Measurements from ENCODE around the gene ZBTB47. TPM values are rescaled to one million over a fixed set of nuclear protein-coding genes. Genes with fewer than 3 reads are reported as not detected.

Gene ZBTB47
- total and polyA plus RNA-seq, 2 experiments from 2014 or later = 0.48 to 2.8 TPM

DNA sequence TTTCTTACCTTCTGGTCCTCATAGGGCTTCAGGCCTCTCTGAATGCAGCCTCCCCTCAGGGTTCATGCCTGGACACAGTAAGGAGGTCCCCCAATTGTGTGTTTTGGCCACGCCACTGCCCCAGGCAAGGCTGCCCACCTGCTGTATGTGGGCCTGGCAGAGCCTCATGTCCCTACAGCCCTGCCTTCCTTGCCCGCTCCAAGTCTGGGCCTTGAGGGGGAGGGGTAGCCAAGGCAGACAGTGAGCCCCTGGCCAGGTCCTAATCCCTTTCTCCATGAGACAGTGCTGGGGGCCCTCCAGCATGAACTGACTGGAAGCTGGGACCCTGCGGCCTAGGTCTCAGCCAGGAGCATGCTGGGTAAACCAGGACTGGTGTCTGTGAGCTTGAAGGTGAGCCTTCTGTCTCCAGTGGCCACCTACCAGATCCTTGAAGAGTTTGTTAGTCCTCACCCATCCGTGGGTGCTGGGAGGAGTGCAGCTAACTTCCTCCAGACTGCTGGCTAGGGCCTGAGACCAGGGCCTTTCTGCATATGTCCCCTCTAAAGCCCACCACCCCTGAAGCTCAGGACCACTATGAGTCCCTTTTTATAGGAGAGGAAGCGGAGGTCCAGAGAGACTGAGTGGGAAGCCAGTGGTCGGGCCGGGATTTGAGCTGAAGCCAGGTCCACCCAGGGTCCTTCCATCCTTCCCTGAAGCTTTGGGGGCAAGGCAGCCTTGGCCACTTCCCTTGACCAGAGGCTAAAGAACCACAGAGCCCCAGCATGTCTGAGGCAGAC, 8.7 kb downstream of the ZBTB47 start:
- peaks cover 5% of the 10 kb centered on the region; the same call in 2 of the 3 replicates for H3K36me3 Mint-ChIP-seq (ENCODE audit: low read depth)
- Histone ChIP-seq H3K79me2 (replicated peaks; ENCODE audit: insufficient read depth) (no peaks in the 10 kb centered on the region), H3F3A (replicated peaks; ENCODE audit: low read depth) (no peaks in the 10 kb centered on the region), H3K9me2 (ENCODE audit: insufficient read depth) (no peaks in the 10 kb centered on the region), H3K4me1 (ENCODE audit: insufficient read depth) (no peaks in the 10 kb centered on the region), H2AFZ (no peak overlapping the region), H3K4me3 (no peak overlapping the region), H3K36me3 (ENCODE audit: insufficient read depth) (no peaks in the 10 kb centered on the region), H3K27me3 (ENCODE audit: insufficient read depth) (no peaks in the 10 kb centered on the region), H4K20me1 (replicated peaks; ENCODE audit: insufficient read depth) (no peaks in the 10 kb centered on the region), H3K4me2 (no peak overlapping the region), H3K27ac (ENCODE audit: low read depth) (no peak overlapping the region)
- H3K4me3 Mint-ChIP-seq = no peak overlapping the region
- ATAC-seq (no peak), DNase-seq (ENCODE audit: low spot score) (no peak)
- no peaks in the 10 kb centered on the region for H3K9me3 Mint-ChIP-seq
- TF ChIP-seq STAT1 (IDR thresholded peaks at IDR 0.05; ENCODE audit: unreplicated experiment) (no peak), POLR2AphosphoS5 (IDR thresholded peaks at IDR 0.05; ENCODE audit: low read depth) (no peak), NANOG (IDR thresholded peaks at IDR 0.05; ENCODE audit: borderline replicate concordance) (no peak), EZH2phosphoT487 (IDR thresholded peaks at IDR 0.05; ENCODE audit: unreplicated experiment) (no peak), ZNF331 (CRISPR knock-in tag; IDR thresholded peaks at IDR 0.05; ENCODE audit: low read depth) (no peak), CREB1 (CRISPR knock-in tag; IDR thresholded peaks at IDR 0.05; ENCODE audit: low read depth) (no peak), EZH2 (IDR thresholded peaks at IDR 0.05; ENCODE audit: low read depth, unreplicated experiment) (no peak), JUNB (IDR thresholded peaks at IDR 0.05; ENCODE audit: unreplicated experiment) (no peak), ZNF114 (CRISPR knock-in tag; IDR thresholded peaks at IDR 0.05) (no peak)
- TF ChIP-seq, protein P1, sequence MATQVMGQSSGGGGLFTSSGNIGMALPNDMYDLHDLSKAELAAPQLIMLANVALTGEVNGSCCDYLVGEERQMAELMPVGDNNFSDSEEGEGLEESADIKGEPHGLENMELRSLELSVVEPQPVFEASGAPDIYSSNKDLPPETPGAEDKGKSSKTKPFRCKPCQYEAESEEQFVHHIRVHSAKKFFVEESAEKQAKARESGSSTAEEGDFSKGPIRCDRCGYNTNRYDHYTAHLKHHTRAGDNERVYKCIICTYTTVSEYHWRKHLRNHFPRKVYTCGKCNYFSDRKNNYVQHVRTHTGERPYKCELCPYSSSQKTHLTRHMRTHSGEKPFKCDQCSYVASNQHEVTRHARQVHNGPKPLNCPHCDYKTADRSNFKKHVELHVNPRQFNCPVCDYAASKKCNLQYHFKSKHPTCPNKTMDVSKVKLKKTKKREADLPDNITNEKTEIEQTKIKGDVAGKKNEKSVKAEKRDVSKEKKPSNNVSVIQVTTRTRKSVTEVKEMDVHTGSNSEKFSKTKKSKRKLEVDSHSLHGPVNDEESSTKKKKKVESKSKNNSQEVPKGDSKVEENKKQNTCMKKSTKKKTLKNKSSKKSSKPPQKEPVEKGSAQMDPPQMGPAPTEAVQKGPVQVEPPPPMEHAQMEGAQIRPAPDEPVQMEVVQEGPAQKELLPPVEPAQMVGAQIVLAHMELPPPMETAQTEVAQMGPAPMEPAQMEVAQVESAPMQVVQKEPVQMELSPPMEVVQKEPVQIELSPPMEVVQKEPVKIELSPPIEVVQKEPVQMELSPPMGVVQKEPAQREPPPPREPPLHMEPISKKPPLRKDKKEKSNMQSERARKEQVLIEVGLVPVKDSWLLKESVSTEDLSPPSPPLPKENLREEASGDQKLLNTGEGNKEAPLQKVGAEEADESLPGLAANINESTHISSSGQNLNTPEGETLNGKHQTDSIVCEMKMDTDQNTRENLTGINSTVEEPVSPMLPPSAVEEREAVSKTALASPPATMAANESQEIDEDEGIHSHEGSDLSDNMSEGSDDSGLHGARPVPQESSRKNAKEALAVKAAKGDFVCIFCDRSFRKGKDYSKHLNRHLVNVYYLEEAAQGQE (IDR thresholded peaks at IDR 0.05; ENCODE audit: unreplicated experiment) = no peak
- TF ChIP-seq, protein P2, sequence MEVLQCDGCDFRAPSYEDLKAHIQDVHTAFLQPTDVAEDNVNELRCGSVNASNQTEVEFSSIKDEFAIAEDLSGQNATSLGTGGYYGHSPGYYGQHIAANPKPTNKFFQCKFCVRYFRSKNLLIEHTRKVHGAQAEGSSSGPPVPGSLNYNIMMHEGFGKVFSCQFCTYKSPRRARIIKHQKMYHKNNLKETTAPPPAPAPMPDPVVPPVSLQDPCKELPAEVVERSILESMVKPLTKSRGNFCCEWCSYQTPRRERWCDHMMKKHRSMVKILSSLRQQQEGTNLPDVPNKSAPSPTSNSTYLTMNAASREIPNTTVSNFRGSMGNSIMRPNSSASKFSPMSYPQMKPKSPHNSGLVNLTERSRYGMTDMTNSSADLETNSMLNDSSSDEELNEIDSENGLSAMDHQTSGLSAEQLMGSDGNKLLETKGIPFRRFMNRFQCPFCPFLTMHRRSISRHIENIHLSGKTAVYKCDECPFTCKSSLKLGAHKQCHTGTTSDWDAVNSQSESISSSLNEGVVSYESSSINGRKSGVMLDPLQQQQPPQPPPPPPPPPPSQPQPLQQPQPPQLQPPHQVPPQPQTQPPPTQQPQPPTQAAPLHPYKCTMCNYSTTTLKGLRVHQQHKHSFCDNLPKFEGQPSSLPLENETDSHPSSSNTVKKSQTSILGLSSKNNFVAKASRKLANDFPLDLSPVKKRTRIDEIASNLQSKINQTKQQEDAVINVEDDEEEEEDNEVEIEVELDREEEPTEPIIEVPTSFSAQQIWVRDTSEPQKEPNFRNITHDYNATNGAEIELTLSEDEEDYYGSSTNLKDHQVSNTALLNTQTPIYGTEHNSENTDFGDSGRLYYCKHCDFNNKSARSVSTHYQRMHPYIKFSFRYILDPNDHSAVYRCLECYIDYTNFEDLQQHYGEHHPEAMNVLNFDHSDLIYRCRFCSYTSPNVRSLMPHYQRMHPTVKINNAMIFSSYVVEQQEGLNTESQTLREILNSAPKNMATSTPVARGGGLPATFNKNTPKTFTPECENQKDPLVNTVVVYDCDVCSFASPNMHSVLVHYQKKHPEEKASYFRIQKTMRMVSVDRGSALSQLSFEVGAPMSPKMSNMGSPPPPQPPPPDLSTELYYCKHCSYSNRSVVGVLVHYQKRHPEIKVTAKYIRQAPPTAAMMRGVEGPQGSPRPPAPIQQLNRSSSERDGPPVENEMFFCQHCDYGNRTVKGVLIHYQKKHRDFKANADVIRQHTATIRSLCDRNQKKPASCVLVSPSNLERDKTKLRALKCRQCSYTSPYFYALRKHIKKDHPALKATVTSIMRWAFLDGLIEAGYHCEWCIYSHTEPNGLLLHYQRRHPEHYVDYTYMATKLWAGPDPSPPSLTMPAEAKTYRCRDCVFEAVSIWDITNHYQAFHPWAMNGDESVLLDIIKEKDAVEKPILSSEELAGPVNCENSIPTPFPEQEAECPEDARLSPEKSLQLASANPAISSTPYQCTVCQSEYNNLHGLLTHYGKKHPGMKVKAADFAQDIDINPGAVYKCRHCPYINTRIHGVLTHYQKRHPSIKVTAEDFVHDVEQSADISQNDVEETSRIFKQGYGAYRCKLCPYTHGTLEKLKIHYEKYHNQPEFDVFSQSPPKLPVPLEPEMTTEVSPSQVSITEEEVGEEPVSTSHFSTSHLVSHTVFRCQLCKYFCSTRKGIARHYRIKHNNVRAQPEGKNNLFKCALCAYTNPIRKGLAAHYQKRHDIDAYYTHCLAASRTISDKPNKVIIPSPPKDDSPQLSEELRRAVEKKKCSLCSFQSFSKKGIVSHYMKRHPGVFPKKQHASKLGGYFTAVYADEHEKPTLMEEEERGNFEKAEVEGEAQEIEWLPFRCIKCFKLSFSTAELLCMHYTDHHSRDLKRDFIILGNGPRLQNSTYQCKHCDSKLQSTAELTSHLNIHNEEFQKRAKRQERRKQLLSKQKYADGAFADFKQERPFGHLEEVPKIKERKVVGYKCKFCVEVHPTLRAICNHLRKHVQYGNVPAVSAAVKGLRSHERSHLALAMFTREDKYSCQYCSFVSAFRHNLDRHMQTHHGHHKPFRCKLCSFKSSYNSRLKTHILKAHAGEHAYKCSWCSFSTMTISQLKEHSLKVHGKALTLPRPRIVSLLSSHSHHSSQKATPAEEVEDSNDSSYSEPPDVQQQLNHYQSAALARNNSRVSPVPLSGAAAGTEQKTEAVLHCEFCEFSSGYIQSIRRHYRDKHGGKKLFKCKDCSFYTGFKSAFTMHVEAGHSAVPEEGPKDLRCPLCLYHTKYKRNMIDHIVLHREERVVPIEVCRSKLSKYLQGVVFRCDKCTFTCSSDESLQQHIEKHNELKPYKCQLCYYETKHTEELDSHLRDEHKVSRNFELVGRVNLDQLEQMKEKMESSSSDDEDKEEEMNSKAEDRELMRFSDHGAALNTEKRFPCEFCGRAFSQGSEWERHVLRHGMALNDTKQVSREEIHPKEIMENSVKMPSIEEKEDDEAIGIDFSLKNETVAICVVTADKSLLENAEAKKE (CRISPR knock-in tag; IDR thresholded peaks at IDR 0.05) = no peak
- TF ChIP-seq, protein P3, sequence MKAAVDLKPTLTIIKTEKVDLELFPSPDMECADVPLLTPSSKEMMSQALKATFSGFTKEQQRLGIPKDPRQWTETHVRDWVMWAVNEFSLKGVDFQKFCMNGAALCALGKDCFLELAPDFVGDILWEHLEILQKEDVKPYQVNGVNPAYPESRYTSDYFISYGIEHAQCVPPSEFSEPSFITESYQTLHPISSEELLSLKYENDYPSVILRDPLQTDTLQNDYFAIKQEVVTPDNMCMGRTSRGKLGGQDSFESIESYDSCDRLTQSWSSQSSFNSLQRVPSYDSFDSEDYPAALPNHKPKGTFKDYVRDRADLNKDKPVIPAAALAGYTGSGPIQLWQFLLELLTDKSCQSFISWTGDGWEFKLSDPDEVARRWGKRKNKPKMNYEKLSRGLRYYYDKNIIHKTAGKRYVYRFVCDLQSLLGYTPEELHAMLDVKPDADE (IDR thresholded peaks at IDR 0.05) = no peak
- TF ChIP-seq, protein P4, sequence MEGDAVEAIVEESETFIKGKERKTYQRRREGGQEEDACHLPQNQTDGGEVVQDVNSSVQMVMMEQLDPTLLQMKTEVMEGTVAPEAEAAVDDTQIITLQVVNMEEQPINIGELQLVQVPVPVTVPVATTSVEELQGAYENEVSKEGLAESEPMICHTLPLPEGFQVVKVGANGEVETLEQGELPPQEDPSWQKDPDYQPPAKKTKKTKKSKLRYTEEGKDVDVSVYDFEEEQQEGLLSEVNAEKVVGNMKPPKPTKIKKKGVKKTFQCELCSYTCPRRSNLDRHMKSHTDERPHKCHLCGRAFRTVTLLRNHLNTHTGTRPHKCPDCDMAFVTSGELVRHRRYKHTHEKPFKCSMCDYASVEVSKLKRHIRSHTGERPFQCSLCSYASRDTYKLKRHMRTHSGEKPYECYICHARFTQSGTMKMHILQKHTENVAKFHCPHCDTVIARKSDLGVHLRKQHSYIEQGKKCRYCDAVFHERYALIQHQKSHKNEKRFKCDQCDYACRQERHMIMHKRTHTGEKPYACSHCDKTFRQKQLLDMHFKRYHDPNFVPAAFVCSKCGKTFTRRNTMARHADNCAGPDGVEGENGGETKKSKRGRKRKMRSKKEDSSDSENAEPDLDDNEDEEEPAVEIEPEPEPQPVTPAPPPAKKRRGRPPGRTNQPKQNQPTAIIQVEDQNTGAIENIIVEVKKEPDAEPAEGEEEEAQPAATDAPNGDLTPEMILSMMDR (conservative IDR thresholded peaks at IDR 0.05; ENCODE audit: low read depth in 2 of 2) = no peak
- no peak overlapping the region for H3K27ac Mint-ChIP-seq
- H3K27me3 Mint-ChIP-seq (ENCODE audit: insufficient read depth, low read depth, poor library complexity) = peaks cover 4% of the 10 kb centered on the region
- H3K4me1 Mint-ChIP-seq = peaks cover 4% of the 10 kb centered on the region; the same call in 2 of the 3 replicates
